GM06990 (cell line): ENCODE data around the gene RHOC.
"Not testable (repeated sequence)": the region's sequence is repeated elsewhere in the genome, so short reads cannot be mapped to it uniquely, and the experiment has no call there.

Experiments used
- DNase-seq: peaks from one replicate; pipeline ENCODE4 v3.0.0-alpha.2; 2011; ENCODE audit not compliant: insufficient read length; ENCODE audit errors: extremely low read depth
- H3K27me3 ChIP-seq: replicated peaks from 2 replicates; pipeline ENCODE4 v1.6.0; 2011; ENCODE audit warnings: low read length; ENCODE audit not compliant: control insufficient read depth, insufficient read depth
- H3K36me3 ChIP-seq: 2 replicates; pipeline ENCODE4 v1.5.1; 2011; ENCODE audit warnings: low read length; ENCODE audit not compliant: control insufficient read depth, insufficient read depth
- H3K4me3 ChIP-seq: replicated peaks from 2 replicates; pipeline ENCODE4 v1.5.1; 2011; ENCODE audit warnings: low read depth, mild to moderate bottlenecking, control low read depth, low read length
- CTCF ChIP-seq: IDR thresholded peaks from 2 replicates; pipeline ENCODE4 v1.5.1; 2011; ENCODE audit warnings: low read length, control low read depth, mild to moderate bottlenecking, inconsistent platforms; ENCODE audit not compliant: insufficient read depth, poor library complexity, severe bottlenecking

RHOC gene

GRCh38 chr1:112723511-112723839 is 16.5 kb upstream of the RHOC start:
- TF ChIP-seq CTCF = no peak
- no peak for DNase-seq
- Histone ChIP-seq H3K4me3 (no peak overlapping the region), H3K27me3 (peaks cover 3% of the 10 kb centered on the region), H3K36me3 (no peaks in the 10 kb centered on the region)

- DNase-seq = no peak
- no peak for TF ChIP-seq CTCF
- Histone ChIP-seq H3K36me3 (no peaks in the 10 kb centered on the region), H3K4me3 (no peak overlapping the region), H3K27me3 (peaks cover 3% of the 10 kb centered on the region)
These were observed 15.9 kb upstream of the RHOC start for GRCh38 chr1:112722601-112723510.

GRCh38 chr1:112721966-112722524 is 15.1 kb upstream of the RHOC start:
- no peak for TF ChIP-seq CTCF
- Histone ChIP-seq H3K27me3 (peaks cover 3% of the 10 kb centered on the region), H3K36me3 (no peaks in the 10 kb centered on the region), H3K4me3 (no peak overlapping the region)
- no peak for DNase-seq

GRCh38 chr1:112721294-112721693 is 14.4 kb upstream of the RHOC start:
- not testable (repeated sequence) for H3K27me3 ChIP-seq, H3K36me3 ChIP-seq, DNase-seq, H3K4me3 ChIP-seq

GRCh38 chr1:112720800-112721199 is 13.9 kb upstream of the RHOC start:
- no peak overlapping the region for H3K4me3 ChIP-seq
- no peaks in the 10 kb centered on the region for H3K36me3 ChIP-seq
- no peak for TF ChIP-seq CTCF
- peaks cover 3% of the 10 kb centered on the region for H3K27me3 ChIP-seq
- no peak for DNase-seq

GRCh38 chr1:112719706-112720105 is 12.8 kb upstream of the RHOC start:
- Histone ChIP-seq H3K36me3 (no peaks in the 10 kb centered on the region), H3K4me3 (no peak overlapping the region), H3K27me3 (peaks cover 3% of the 10 kb centered on the region)
- no peak for DNase-seq
- no peak for TF ChIP-seq CTCF
